Stimulated activated naive CD4-positive, alpha-beta T cell treated with Interleukin-2 at 50 U/mL for 16 hours (primary cell): ENCODE results near the gene KIAA1755.

ENCODE experiments used
- DNase-seq: peaks from one replicate; lab custom pipeline; 2025; lab: John Stamatoyannopoulos, UW

Gene KIAA1755

DNA sequence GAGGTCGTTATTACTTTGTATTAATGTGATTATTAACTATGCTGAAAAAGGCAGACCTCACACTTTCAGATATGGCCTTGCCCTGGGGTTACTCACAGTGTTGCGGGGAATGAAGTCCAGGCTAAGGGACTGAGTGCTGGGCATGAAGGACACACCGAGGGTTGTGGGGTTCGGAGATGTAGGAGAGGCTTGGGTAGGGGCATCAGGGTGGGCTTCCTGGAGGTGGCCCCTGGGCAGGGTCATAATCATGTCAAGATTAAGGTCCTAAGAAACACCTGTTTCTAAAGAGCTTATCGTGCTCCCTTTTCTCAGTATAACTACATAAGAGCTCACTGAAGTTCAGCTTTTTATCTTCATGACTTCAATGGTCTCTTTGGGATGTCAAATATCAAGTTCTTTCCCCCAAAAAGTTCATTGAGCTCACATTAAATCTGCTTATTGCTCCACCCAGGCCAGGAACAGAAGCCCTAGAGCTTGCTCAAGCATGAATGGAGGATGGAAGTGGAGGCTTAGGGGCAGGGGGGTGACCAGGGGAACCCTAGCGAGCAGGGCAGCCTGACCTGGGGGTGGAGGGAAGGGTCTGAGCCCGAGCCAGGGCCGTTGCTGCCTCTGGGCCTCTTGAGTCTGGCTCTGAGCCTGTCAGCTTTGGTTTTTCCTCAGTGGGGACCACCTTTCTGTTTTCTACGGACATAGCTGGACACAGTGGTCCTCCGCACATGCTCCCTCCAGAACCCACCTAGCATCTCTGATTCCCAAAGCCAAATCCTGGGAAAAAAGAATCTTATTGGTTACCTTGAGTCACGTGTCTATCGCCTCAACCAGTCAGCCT lies 58.2 kb downstream of the KIAA1755 start:
- no peak for DNase-seq

DNA sequence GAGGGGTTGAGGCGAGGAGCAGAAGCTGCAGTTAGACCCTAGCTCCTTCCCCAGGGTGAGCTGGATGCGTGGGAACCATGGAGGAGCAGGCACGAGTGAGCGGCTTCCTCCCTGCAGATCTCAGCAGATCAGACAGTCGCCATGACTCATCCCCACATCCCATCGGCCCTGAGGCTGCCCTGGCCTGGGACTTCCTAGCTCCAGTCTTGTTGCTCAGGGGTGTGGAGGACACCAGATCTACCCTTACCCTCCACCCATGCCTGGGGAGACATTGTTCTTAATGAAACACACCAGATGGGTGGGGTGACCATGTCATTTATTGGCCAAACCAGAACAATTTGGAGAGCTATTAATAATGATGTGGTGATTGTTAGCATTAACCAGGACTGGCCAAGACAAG lies 59.2 kb downstream of the KIAA1755 start:
- no peak for DNase-seq

DNA sequence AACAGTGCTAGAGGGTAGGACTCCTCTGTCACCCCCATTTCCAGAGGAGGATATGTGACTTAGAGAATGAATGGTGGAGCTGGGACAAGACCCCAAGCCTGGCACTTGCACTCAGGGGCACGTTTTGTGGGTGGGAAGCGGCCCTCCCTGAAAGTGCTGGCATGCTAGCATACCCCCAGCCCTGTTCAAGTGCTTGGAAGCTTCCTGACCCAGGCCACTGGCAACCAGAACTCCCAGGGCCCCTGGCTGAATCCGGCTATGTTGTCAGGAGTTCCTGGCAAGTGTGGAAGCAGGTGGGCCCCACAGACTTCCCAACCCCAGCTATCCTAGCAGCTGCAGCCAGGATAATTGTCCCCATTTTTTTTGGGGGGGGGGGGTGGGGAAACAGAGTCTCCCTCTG lies 59.9 kb downstream of the KIAA1755 start:
- no peak for DNase-seq

GRCh38 chr20:38199501-38200390 lies 60.8 kb downstream of the KIAA1755 start:
- DNase-seq = no peak

GRCh38 chr20:38198238-38198861 lies 62.2 kb downstream of the KIAA1755 start:
- DNase-seq = no peak

DNA sequence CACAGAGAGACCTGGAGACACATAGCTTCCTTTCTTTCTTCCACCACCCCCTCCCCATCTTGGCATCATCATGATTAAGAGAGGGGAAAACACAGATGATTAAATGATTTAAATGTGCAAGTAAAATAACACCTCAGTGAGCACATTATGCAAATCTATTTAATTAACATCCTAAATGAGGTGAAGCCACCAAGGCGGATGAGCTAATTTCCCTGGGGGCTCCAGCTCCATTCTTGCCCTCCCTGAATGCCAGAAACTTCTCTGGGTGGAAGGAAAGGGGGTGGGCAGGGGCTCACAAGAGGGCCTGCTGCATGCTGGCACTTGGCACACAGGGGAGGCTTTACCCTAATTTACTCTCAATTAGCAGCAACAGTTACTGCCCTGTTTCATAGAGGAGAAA lies 62.9 kb downstream of the KIAA1755 start:
- no peak for DNase-seq

GRCh38 chr20:38197217-38197616 lies 63.3 kb downstream of the KIAA1755 start:
- DNase-seq = no peak

- no peak for DNase-seq
Observed at GRCh38 chr20:38196592-38196991, 63.9 kb downstream of the KIAA1755 start.

- DNase-seq = no peak
Observed at GRCh38 chr20:38196076-38196475, 64.5 kb downstream of the KIAA1755 start.

DNA sequence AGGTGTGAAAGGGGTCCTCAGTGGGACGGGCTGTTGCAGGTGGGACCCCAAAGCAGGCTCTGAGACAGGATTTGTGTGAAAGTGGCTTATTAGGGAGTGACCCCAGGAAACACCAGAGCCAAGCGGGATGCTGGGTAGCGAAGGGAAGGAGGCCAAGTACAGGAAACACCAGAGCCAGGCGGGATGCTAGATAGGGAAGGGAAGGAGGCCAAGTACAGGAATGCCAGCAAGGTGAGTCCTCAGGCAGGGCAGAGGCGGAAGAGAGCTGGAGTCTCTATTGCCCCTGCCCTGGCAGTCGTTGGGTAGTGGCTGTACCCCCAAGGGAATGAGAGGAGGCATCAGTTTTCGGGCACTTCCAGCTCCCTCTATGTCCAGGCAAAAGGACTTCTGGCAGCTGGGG lies 65.0 kb downstream of the KIAA1755 start:
- no peak for DNase-seq

GRCh38 chr20:38194971-38195504 lies 65.5 kb downstream of the KIAA1755 start:
- no peak for DNase-seq

- DNase-seq = no peak
Observed at GRCh38 chr20:38193586-38194105, 66.9 kb downstream of the KIAA1755 start.

DNA sequence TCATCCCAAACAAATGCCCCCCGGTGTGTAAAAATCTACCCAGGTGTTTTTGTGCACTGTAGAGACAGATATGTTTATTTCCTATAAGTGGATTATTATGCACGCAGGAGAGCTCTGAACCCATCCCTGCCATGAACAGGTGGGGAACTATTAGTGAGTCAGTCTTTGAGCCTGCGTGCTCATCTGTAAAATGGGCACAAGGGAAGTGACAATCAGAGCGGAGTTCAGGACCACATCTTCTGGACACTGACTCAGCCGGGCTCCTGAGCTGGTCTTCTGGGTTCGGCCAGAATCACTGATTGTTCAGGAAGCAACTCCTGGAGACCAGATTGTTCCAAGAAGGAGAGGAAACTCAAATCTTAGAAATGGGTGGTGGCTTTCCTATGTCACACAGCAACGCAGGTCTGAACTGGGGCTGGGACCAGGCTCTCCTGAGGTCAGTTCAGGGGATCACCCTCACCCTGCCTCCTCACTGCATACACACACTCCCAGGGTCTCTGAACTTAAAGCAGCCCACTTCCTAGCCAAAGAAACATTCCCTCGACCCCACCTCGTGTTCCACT lies 68.1 kb downstream of the KIAA1755 start:
- DNase-seq = no peak

- no peak for DNase-seq
Observed at GRCh38 chr20:38191654-38192053, 68.9 kb downstream of the KIAA1755 start.

GRCh38 chr20:38190936-38191371 lies 69.6 kb downstream of the KIAA1755 start:
- DNase-seq = no peak

GRCh38 chr20:38190166-38190565 lies 70.4 kb downstream of the KIAA1755 start:
- no peak for DNase-seq

GRCh38 chr20:38187517-38187916 lies 73.0 kb downstream of the KIAA1755 start:
- DNase-seq = no peak

- no peak for DNase-seq
Observed at GRCh38 chr20:38186788-38187221, 73.7 kb downstream of the KIAA1755 start.

DNA sequence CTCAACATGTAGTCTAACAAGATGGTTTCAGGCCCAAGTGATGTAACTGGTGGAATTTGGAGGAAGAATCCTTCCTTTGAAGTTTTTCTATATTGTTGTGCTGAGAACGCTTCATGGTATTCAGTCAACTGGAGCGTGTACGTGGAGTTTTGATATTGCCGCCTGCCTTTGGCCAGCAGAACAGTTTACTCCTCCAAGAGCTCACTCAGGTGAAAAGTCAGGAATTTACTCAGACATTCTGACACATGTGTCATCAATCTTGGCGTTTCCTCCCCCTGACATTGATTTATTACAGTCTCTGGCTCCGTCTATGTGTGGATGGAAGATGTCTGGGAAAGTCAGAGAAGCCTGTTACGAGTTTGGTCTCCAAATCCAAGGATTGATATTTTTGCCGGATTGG lies 76.4 kb downstream of the KIAA1755 start:
- no peak for DNase-seq

- no peak for DNase-seq
Observed at GRCh38 chr20:38181971-38182370, 78.6 kb downstream of the KIAA1755 start.

- no peak for DNase-seq
Observed at GRCh38 chr20:38181207-38181801, 79.2 kb downstream of the KIAA1755 start.
